B cell (primary cell): ENCODE results near the gene CMC2. TPM values are rescaled to one million over a fixed set of nuclear protein-coding genes. Genes with fewer than 3 reads are reported as not detected.

Experiments used
- ATAC-seq: fragments of 200-7000 bp; cut with Tn5 transposase; one replicate; pipeline ENCODE4 v1.10.0; 2021; ENCODE audit warnings: low read depth, mild to moderate bottlenecking, moderate number of reproducible peaks, moderate library complexity
- CTCF ChIA-PET: fragments of 350-600 bp; sonication (Branson Sonifier 250); formaldehyde crosslinking; loops from one replicate; lab custom pipeline; 2021; ENCODE audit warnings: antibody characterized with exemption, inconsistent platforms; lab: Charles Lee
- POLR2A ChIA-PET: fragments of 350-600 bp; sonication (Branson Sonifier 250); formaldehyde crosslinking; loops from one replicate; lab custom pipeline; 2021; ENCODE audit warnings: antibody characterized with exemption; lab: Charles Lee
- DNase-seq: peaks from one replicate; pipeline ENCODE4 v3.0.0; 2013
- H2AFZ ChIP-seq: 2 replicates; pipeline ENCODE4 v1.6.1; 2012; ENCODE audit warnings: mild to moderate bottlenecking, low read depth, low read length; ENCODE audit not compliant: insufficient read depth, poor library complexity, severe bottlenecking
- H3K27ac ChIP-seq, 2 donors: 1 replicate in 1 of 2; 2 replicates in 1 of 2; pipeline ENCODE4 v1.5.1; 2012 to 2013; ENCODE audit warnings: low read length in 2 of 2, mild to moderate bottlenecking in 2 of 2, moderate library complexity in 1 of 2
- H3K27me3 ChIP-seq, 4 experiments: fragments of 200-600 bp in 1 of 4; sonication (generic) in 1 of 4; replicated peaks in 1 of 4; 1 replicate in 2 of 4; 2 replicates in 2 of 4; pipeline versions ENCODE4 v1.6.1 to v1.7.0; 2013 to 2016; ENCODE audit warnings: low read length in 3 of 4, mild to moderate bottlenecking in 2 of 4, mixed read lengths in 1 of 4, moderate library complexity in 1 of 4; ENCODE audit not compliant: insufficient read depth in 4 of 4, control insufficient read depth in 3 of 4; ENCODE audit errors: control extremely low read depth in 1 of 4
- H3K36me3 ChIP-seq, 2 experiments: replicated peaks in 1 of 2; 1 replicate in 1 of 2; 2 replicates in 1 of 2; pipeline versions ENCODE4 v1.6.1 to v1.7.1; 2013; ENCODE audit warnings: low read length in 1 of 2; ENCODE audit not compliant: insufficient read depth in 2 of 2, control insufficient read depth in 1 of 2; ENCODE audit errors: control extremely low read depth in 1 of 2, extremely low read depth in 1 of 2
- H3K4me1 ChIP-seq, 2 donors: fragments of 200-600 bp in 1 of 2; sonication (generic) in 1 of 2; 1 replicate in 1 of 2; 2 replicates in 1 of 2; pipeline versions ENCODE4 v1.5.1 to v1.6.1; 2013 to 2017; ENCODE audit warnings: low read length in 2 of 2; ENCODE audit not compliant: control insufficient read depth in 2 of 2, insufficient read depth in 2 of 2
- H3K4me2 ChIP-seq: replicated peaks from 2 replicates; pipeline ENCODE3; 2012; ENCODE audit warnings: mild to moderate bottlenecking, low read depth, low read length; ENCODE audit not compliant: poor library complexity, severe bottlenecking
- H3K4me3 ChIP-seq, 5 experiments: fragments of 200-600 bp in 1 of 5; sonication (generic) in 1 of 5; 1 replicate in 3 of 5; 2 replicates in 2 of 5; pipeline versions ENCODE4 v1.5.1 to v1.7.0; 2011 to 2016; ENCODE audit warnings: low read length in 4 of 5, mild to moderate bottlenecking in 4 of 5, low read depth in 2 of 5, control low read depth in 1 of 5, moderate library complexity in 1 of 5; ENCODE audit not compliant: insufficient read depth in 1 of 5; ENCODE audit errors: control extremely low read depth in 1 of 5, extremely low read depth in 1 of 5
- H3K79me2 ChIP-seq: fragments of 200-600 bp; sonication (generic); one replicate; pipeline ENCODE4 v1.6.0; 2016; ENCODE audit warnings: low read length; ENCODE audit not compliant: control insufficient read depth, insufficient read depth
- H3K9ac ChIP-seq: fragments of 200-600 bp; sonication (generic); 2 replicates; pipeline ENCODE4 v1.6.1; 2017; ENCODE audit warnings: mild to moderate bottlenecking, low read length, moderate library complexity
- H3K9me3 ChIP-seq, 3 donors: one replicate each; pipeline versions ENCODE4 v1.6.1 to v1.7.1; 2013; ENCODE audit warnings: low read length in 2 of 3; ENCODE audit not compliant: control insufficient read depth in 2 of 3, insufficient read depth in 1 of 3; ENCODE audit errors: control extremely low read depth in 1 of 3
- H4K20me1 ChIP-seq: 2 replicates; pipeline ENCODE4 v1.6.0; 2012; ENCODE audit warnings: mild to moderate bottlenecking, low read length; ENCODE audit not compliant: insufficient read depth, control insufficient read depth, poor library complexity, severe bottlenecking
- H3K27ac Mint-ChIP-seq: one replicate; pipeline ENCODE4 v1.8.0; 2021; ENCODE audit warnings: mixed read lengths
- H3K27me3 Mint-ChIP-seq: one replicate; pipeline ENCODE4 v1.8.0; 2021; ENCODE audit warnings: mixed read lengths
- H3K4me1 Mint-ChIP-seq: one replicate; pipeline ENCODE4 v1.8.0; 2021; ENCODE audit warnings: mixed read lengths
- H3K4me3 Mint-ChIP-seq: one replicate; pipeline ENCODE4 v1.8.0; 2021; ENCODE audit warnings: mixed read lengths
- H3K9me3 Mint-ChIP-seq: one replicate; pipeline ENCODE4 v1.8.0; 2022; ENCODE audit warnings: mixed read lengths; ENCODE audit not compliant: insufficient read depth
- CTCF ChIP-seq: fragments of 200-600 bp; IDR thresholded peaks from one replicate; pipeline ENCODE4 v1.8.0; 2022; ENCODE audit warnings: antibody characterized with exemption, mild to moderate bottlenecking
- EZH2 ChIP-seq: IDR thresholded peaks from 2 replicates; pipeline ENCODE4 v1.6.1; 2012; ENCODE audit warnings: borderline replicate concordance, low read depth, mild to moderate bottlenecking, moderate library complexity, low read length; ENCODE audit not compliant: insufficient read depth, poor library complexity, severe bottlenecking
- WGBS: methylation state at CpG from one replicate; pipeline ENCODE4 v1.1.5; 2013; ENCODE audit warnings: missing lambda C conversion rate; ENCODE audit not compliant: insufficient coverage; 5-methylcytosine and 5-hydroxymethylcytosine counted together
- intact Hi-C: fragments of 100-400 bp; cut with micrococcal nuclease; formaldehyde crosslinking; loops from one replicate; pipeline ENCODE4 v1.10.0; 2022
- polyA plus RNA-seq: library from polyadenylated mRNA; depleted of rRNA; stranded (reverse); fragments of >200 nt; gene quantifications from 2 replicates; pipeline ENCODE4 v1.2.3, GENCODE V29; 2012
- total RNA-seq, 2 donors: library from RNA; stranded (reverse); fragments of 120-200 nt in 1 of 2; gene quantifications; 1 replicate in 1 of 2; 2 replicates in 1 of 2; pipeline versions ENCODE4 v1.2.3 to v1.2.4, GENCODE V29; 2013 to 2022

CMC2 gene
- total and polyA plus RNA-seq, 2 donors (not counting 1 experiment from before 2014, with no cell fraction given), result 21.4 to 40.8 TPM

GRCh38 chr16:80958284-80958683 lies 48.4 kb downstream of the CMC2 start:
- Histone ChIP-seq H4K20me1 (no peaks in the 10 kb centered on the region), H3K4me3 (no peak overlapping the region), H2AFZ (no peak overlapping the region), H3K36me3 (no peaks in the 10 kb centered on the region), H3K4me1 (peaks cover 8 to 9% of the 10 kb centered on the region in 2 donors), H3K9me3 (peaks cover 8 to 12% (median 10%) of the 10 kb centered on the region in 3 donors), H3K79me2 (no peaks in the 10 kb centered on the region), H3K27ac (no peak overlapping the region), H3K9ac (no peak overlapping the region), H3K4me2 (no peak overlapping the region), H3K27me3 (no peaks in the 10 kb centered on the region)
- ChIA-PET POLR2A (no interaction called here), CTCF (no interaction called here)
- no peak for TF ChIP-seq EZH2
- TF ChIP-seq CTCF, result no peak
- Mint-ChIP-seq H3K9me3 (peaks cover 35% of the 10 kb centered on the region), H3K4me1 (peaks cover 6% of the 10 kb centered on the region), H3K4me3 (no peak overlapping the region), H3K27ac (no peak overlapping the region), H3K27me3 (no peaks in the 10 kb centered on the region)
- no peak for DNase-seq
- no peak for ATAC-seq
- intact Hi-C loops, result no loop called here

DNA sequence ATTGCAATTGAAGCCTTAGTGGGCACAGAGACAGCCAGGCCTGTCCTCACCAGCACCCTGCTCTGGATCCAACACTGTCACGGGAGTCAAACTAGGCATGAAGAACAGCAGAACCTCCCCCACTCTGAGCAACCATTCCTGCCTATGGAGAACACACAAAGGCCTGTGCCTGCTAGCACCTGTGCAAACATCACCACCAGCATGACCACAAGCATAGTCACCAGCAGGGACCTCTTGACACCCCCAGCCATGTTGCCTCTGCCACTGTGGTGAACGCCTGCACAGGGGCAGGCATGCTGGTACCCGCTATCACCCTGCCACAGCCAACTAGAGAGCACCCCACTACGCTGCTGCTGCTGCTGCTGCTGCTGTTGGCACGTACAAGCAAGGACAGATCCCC lies 51.7 kb downstream of the CMC2 start:
- no peak overlapping the region for H3K4me3 ChIP-seq
- intact Hi-C loops, result no loop called here
- Mint-ChIP-seq H3K4me3 (no peak overlapping the region), H3K9me3 (peaks cover 24% of the 10 kb centered on the region), H3K27me3 (no peaks in the 10 kb centered on the region), H3K4me1 (peaks cover 10% of the 10 kb centered on the region), H3K27ac (no peak overlapping the region)
- no peak overlapping the region for H3K4me2 ChIP-seq
- peaks cover 13% of the 10 kb centered on the region in 2 donors for H3K4me1 ChIP-seq
- 82% methylated on average over 5 of the region's 5 CpGs for WGBS
- ChIA-PET POLR2A (no interaction called here), CTCF (no interaction called here)
- no peaks in the 10 kb centered on the region for H3K36me3 ChIP-seq
- H3K9ac ChIP-seq, result no peak overlapping the region
- no peak overlapping the region for H2AFZ ChIP-seq
- no peaks in the 10 kb centered on the region for H4K20me1 ChIP-seq
- no peak overlapping the region for H3K27ac ChIP-seq
- H3K9me3 ChIP-seq, result peaks cover 4 to 10% (median 10%) of the 10 kb centered on the region in 3 donors
- DNase-seq (no peak), ATAC-seq (no peak)
- H3K79me2 ChIP-seq, result no peaks in the 10 kb centered on the region
- no peaks in the 10 kb centered on the region for H3K27me3 ChIP-seq
- no peak for TF ChIP-seq CTCF
- no peak for TF ChIP-seq EZH2
